Hepatocyte (in vitro differentiated cells): ENCODE measurements around the gene PAX7. TPM values are rescaled to one million over a fixed set of nuclear protein-coding genes. Genes with fewer than 3 reads are reported as not detected.
"Not testable (repeated sequence)": the region's sequence is repeated elsewhere in the genome, so short reads cannot be mapped to it uniquely, and the experiment has no call there.

Experiments used
- DNase-seq: peaks from one replicate; pipeline ENCODE4 v3.0.0-alpha.2; 2016; ENCODE audit warnings: low spot score
- H2AFZ ChIP-seq: fragments of 200-600 bp; sonication (generic); 2 replicates; pipeline ENCODE4 v1.6.0; 2016; ENCODE audit warnings: antibody characterized with exemption, mild to moderate bottlenecking
- H3K27ac ChIP-seq: fragments of 200-600 bp; sonication (generic); 2 replicates; pipeline ENCODE4 v1.5.1; 2016; ENCODE audit warnings: mild to moderate bottlenecking
- H3K27me3 ChIP-seq: fragments of 200-600 bp; sonication (generic); 2 replicates; pipeline ENCODE4 v1.6.1; 2016
- H3K36me3 ChIP-seq: fragments of 200-600 bp; sonication (generic); replicated peaks from 2 replicates; pipeline ENCODE4 v1.5.1; 2016; ENCODE audit warnings: low read depth; ENCODE audit not compliant: insufficient read depth
- H3K4me1 ChIP-seq: fragments of 200-600 bp; sonication (generic); 2 replicates; pipeline ENCODE4 v1.5.1; 2016; ENCODE audit warnings: mild to moderate bottlenecking, moderate library complexity; ENCODE audit not compliant: insufficient read depth
- H3K4me2 ChIP-seq: fragments of 200-600 bp; sonication (generic); 2 replicates; pipeline ENCODE4 v1.6.0; 2016
- H3K4me3 ChIP-seq: fragments of 200-600 bp; sonication (generic); 2 replicates; pipeline ENCODE4 v1.5.1; 2016; ENCODE audit warnings: mild to moderate bottlenecking
- H3K79me2 ChIP-seq: fragments of 200-600 bp; sonication (generic); 2 replicates; pipeline ENCODE4 v1.6.0; 2017; ENCODE audit warnings: mild to moderate bottlenecking
- H3K9me2 ChIP-seq: fragments of 200-600 bp; sonication (generic); replicated peaks from 2 replicates; pipeline ENCODE4 v1.6.0; 2017; ENCODE audit warnings: mild to moderate bottlenecking; ENCODE audit not compliant: insufficient read depth
- H3K9me3 ChIP-seq: fragments of 200-600 bp; sonication (generic); 2 replicates; pipeline ENCODE4 v1.5.1; 2016; ENCODE audit warnings: low read depth, mild to moderate bottlenecking
- H4K20me1 ChIP-seq: fragments of 200-600 bp; sonication (generic); 2 replicates; pipeline ENCODE4 v1.6.0; 2016; ENCODE audit warnings: mild to moderate bottlenecking; ENCODE audit not compliant: insufficient read depth, poor library complexity, severe bottlenecking
- EZH2 ChIP-seq: fragments of 200-600 bp; sonication (generic); IDR thresholded peaks from 2 replicates; pipeline ENCODE4 v1.6.1; 2016; ENCODE audit warnings: antibody characterized with exemption, mild to moderate bottlenecking, borderline replicate concordance
- EZH2phosphoT487 ChIP-seq: fragments of 200-600 bp; sonication (generic); IDR thresholded peaks from one replicate; pipeline ENCODE4 v1.6.1; 2018; ENCODE audit warnings: antibody characterized with exemption, mild to moderate bottlenecking, low read depth, moderate library complexity; ENCODE audit not compliant: unreplicated experiment, severe bottlenecking
- WGBS: methylation state at CpG from one replicate; pipeline ENCODE4 v1.1.6; 2016; ENCODE audit warnings: low lambda C conversion rate; ENCODE audit errors: missing lambda C conversion rate; 5-methylcytosine and 5-hydroxymethylcytosine counted together
- polyA plus RNA-seq: library from polyadenylated mRNA; unstranded; fragments of >200 nt; fragmentation: Nextera tagmentation; extraction: Ambion mirVana; gene quantifications from 2 replicates; pipeline ENCODE4 v1.2.1, GENCODE V29; 2016
- total RNA-seq: library from RNA; depleted of rRNA; stranded (reverse); fragments of >200 nt; gene quantifications from 2 replicates; pipeline ENCODE4 v1.2.3, GENCODE V29; 2014
- TF ChIP-seq, protein P1 (sequence below): fragments of 200-600 bp; sonication (generic); IDR thresholded peaks from 2 replicates; pipeline ENCODE4 v1.5.1; 2016; ENCODE audit warnings: antibody characterized with exemption, mild to moderate bottlenecking; ENCODE audit not compliant: poor library complexity

The PAX7 gene
- total and polyA plus RNA-seq, 2 experiments from 2014 or later, result not detected

GRCh38 chr1:18691648-18692047, 61.0 kb downstream of the PAX7 start:
- Histone ChIP-seq H3K4me1 (no peaks in the 10 kb centered on the region), H3K9me2 (no peaks in the 10 kb centered on the region), H3K36me3 (no peaks in the 10 kb centered on the region), H3K4me3 (no peak overlapping the region), H3K27me3 (peaks cover 33% of the 10 kb centered on the region), H4K20me1 (no peaks in the 10 kb centered on the region), H3K27ac (no peak overlapping the region), H2AFZ (no peak overlapping the region), H3K79me2 (no peaks in the 10 kb centered on the region), H3K9me3 (no peaks in the 10 kb centered on the region), H3K4me2 (no peak overlapping the region)
- TF ChIP-seq EZH2 (no peak), EZH2phosphoT487 (no peak)
- TF ChIP-seq, protein P1, sequence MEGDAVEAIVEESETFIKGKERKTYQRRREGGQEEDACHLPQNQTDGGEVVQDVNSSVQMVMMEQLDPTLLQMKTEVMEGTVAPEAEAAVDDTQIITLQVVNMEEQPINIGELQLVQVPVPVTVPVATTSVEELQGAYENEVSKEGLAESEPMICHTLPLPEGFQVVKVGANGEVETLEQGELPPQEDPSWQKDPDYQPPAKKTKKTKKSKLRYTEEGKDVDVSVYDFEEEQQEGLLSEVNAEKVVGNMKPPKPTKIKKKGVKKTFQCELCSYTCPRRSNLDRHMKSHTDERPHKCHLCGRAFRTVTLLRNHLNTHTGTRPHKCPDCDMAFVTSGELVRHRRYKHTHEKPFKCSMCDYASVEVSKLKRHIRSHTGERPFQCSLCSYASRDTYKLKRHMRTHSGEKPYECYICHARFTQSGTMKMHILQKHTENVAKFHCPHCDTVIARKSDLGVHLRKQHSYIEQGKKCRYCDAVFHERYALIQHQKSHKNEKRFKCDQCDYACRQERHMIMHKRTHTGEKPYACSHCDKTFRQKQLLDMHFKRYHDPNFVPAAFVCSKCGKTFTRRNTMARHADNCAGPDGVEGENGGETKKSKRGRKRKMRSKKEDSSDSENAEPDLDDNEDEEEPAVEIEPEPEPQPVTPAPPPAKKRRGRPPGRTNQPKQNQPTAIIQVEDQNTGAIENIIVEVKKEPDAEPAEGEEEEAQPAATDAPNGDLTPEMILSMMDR, result no peak
- DNase-seq, result no peak
- WGBS, result 88% methylated on average over 20 of the region's 20 CpGs

DNA sequence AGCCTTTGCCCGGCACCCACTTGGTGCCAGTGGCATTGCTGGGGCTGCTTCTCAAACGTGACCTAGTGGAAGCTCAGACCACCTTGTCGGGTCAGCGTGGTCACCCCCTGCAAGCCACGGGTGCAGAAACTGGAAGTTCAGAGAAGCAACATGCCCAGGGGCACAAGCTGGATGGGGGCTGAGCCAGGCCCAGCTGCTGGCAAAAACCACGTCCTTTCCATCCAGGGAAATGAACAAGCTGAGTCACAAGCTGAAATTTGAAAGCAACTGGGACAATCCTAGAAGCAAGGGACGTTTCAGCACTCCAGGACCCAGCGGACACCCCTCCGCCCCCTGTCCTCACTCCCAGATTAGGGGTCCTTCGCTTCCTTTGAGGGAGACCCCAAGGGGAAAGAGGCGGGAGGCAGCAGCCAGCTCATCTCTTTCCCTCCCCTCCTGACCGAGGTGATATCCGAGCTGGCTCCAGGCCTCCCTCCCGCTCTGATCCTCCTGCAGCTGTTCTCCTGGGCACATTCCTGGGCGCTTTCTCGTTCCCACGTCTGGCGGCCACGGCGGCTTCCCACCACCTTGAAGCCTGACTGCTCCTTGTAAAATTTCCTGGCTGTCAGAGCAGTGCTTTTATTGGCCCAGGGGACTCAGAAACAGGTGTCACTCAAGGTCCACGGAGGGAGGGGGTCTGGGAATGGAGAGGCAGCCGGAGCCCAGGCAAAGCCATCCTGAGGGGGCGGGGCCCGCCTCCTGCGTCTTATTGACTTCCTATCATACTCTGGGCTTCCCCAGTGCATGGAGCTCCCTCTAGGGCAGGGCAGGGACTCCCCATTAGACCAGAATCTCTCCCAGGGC, 62.8 kb downstream of the PAX7 start:
- TF ChIP-seq, protein P1, result no peak
- TF ChIP-seq EZH2phosphoT487 (no peak), EZH2 (no peak)
- peak; percentile 23 for DNase-seq
- 35% methylated on average over 25 of the region's 25 CpGs for WGBS
- no peaks in the 10 kb centered on the region for H3K4me1 ChIP-seq
- H3K27ac ChIP-seq, result no peak overlapping the region
- no peaks in the 10 kb centered on the region for H3K79me2 ChIP-seq
- no peaks in the 10 kb centered on the region for H3K9me3 ChIP-seq
- no peaks in the 10 kb centered on the region for H3K36me3 ChIP-seq
- peaks cover 51% of the 10 kb centered on the region for H3K27me3 ChIP-seq
- H4K20me1 ChIP-seq, result no peaks in the 10 kb centered on the region
- no peak overlapping the region for H2AFZ ChIP-seq
- no peak overlapping the region for H3K4me3 ChIP-seq
- H3K4me2 ChIP-seq, result no peak overlapping the region
- H3K9me2 ChIP-seq, result no peaks in the 10 kb centered on the region

DNA sequence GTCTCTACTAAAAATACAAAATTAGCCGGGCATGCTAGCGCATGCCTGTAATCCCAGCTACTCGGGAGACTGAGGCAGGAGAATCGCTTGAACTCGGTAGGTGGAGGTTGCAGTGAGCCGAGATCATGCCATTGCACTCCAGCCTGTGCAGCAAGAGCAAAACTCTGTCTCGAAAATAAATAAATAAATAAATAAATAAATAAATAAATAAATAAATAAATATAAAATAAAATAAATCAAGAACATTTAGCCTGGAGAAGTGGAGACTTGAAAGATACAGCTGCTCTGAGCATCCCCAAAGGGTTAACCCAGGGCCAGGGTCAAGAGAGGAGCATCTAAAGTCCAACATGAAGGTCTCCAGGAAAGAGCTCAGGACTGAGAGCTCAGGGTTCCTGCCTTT, 63.6 kb downstream of the PAX7 start:
- H4K20me1 ChIP-seq, H3K36me3 ChIP-seq, DNase-seq, H3K9me2 ChIP-seq, H3K79me2 ChIP-seq, H3K9me3 ChIP-seq, H2AFZ ChIP-seq, H3K4me2 ChIP-seq, H3K4me3 ChIP-seq, H3K4me1 ChIP-seq, H3K27ac ChIP-seq: not testable (repeated sequence)
- 92% methylated on average over 7 of the region's 7 CpGs for WGBS
- peaks cover 59% of the 10 kb centered on the region for H3K27me3 ChIP-seq

- H3K9me2 ChIP-seq, result no peaks in the 10 kb centered on the region
- H4K20me1 ChIP-seq, result no peaks in the 10 kb centered on the region
- no peak overlapping the region for H2AFZ ChIP-seq
- H3K27me3 ChIP-seq, result peaks cover 50% of the 10 kb centered on the region
- H3K4me2 ChIP-seq, result no peak overlapping the region
- no peak for DNase-seq
- WGBS, result 67% methylated on average over 1 of the region's 1 CpG
- no peaks in the 10 kb centered on the region for H3K79me2 ChIP-seq
- no peaks in the 10 kb centered on the region for H3K9me3 ChIP-seq
- no peak overlapping the region for H3K27ac ChIP-seq
- no peak overlapping the region for H3K4me3 ChIP-seq
- no peaks in the 10 kb centered on the region for H3K4me1 ChIP-seq
- no peaks in the 10 kb centered on the region for H3K36me3 ChIP-seq
- TF ChIP-seq EZH2phosphoT487 (no peak), EZH2 (no peak)
- TF ChIP-seq, protein P1, result no peak
These were observed 66.9 kb downstream of the PAX7 start for GRCh38 chr1:18697541-18697940.
